HEK293T (cell line): ENCODE results near the gene CERS3.

Source experiments
- ARNT ChIP-seq: fragments of 450-650 bp; IDR thresholded peaks from 2 replicates; pipeline ENCODE4 v1.6.1; 2017; ENCODE audit warnings: mild to moderate bottlenecking
- FOXK2 ChIP-seq: fragments of 450-650 bp; IDR thresholded peaks from 2 replicates; pipeline ENCODE4 v1.6.1; 2016; ENCODE audit warnings: mild to moderate bottlenecking
- FOXM1 ChIP-seq: fragments of 450-650 bp; IDR thresholded peaks from 2 replicates; pipeline ENCODE4 v1.6.1; 2017; ENCODE audit warnings: mild to moderate bottlenecking, borderline replicate concordance
- HDGF ChIP-seq: fragments of 450-650 bp; IDR thresholded peaks from 2 replicates; pipeline ENCODE4 v1.6.1; 2017; ENCODE audit warnings: antibody characterized with exemption, borderline replicate concordance
- NFRKB ChIP-seq: fragments of 450-650 bp; IDR thresholded peaks from 2 replicates; pipeline ENCODE4 v1.6.1; 2016; ENCODE audit warnings: mild to moderate bottlenecking, moderate library complexity
- SP1 ChIP-seq: fragments of 450-650 bp; IDR thresholded peaks from 2 replicates; pipeline ENCODE4 v1.6.1; 2017
- SUZ12 ChIP-seq: fragments of 450-650 bp; IDR thresholded peaks from 2 replicates; pipeline ENCODE4 v1.6.1; 2016; ENCODE audit warnings: mild to moderate bottlenecking

- TF ChIP-seq ARNT = no peak
- TF ChIP-seq FOXK2 = no peak
- TF ChIP-seq NFRKB = no peak
- no peak for TF ChIP-seq SUZ12
- no peak for TF ChIP-seq HDGF
- no peak for TF ChIP-seq SP1
- no peak for TF ChIP-seq FOXM1
These were observed 133.9 kb downstream of the CERS3 start for GRCh38 chr15:100394736-100395440.
